HG03045 (cell line): Measurements from ENCODE around the gene MLLT1.

Experiments used
- ATAC-seq: cut with Tn5 transposase; IDR thresholded peaks from one replicate; pipeline ENCODE4 v1.9.1; 2021; ENCODE audit warnings: mild to moderate bottlenecking, moderate library complexity; ENCODE audit not compliant: unreplicated experiment

MLLT1 gene

DNA sequence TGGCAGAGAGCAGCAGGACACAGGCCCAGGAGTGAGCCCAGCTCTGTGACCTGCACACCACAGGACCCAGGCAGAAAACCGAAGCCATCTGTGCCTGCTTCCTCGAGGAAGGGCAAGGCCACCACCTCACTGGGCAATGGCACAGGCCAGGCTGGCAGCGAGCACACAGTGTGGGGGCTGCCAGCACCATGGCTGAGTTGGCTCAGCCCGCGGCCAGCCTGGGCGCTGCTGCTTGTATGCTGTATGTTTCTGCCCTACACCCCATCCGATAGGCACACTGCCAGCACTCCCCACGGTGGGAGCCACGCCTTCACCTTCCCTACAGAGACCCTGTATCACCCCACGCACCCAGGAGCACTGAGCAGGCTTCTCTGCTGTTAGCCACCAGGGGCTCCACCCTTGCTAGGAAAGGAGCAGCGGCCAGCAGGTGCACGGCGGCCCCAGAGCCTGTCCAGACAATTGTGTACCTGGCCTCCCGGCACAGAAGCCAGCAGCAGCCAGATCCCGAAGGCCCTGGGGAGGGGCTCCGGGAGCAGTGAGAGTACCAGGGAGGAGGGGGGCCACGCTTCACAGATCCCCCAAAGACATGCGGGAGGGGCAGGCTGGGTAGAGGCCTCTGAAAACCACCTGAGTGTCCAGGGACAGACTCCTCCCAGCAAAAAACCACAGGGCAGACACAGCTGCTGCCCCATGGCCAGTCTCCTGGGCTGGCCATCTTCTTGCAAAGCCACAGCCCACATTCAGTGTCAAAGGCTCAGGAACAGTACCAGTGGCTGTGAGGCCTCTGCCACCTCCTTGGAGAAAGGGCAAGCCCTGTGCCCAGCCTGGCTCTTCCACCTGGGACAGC lies 56.1 kb downstream of the MLLT1 start:
- ATAC-seq: no peak

- ATAC-seq: no peak
Measured at GRCh38 chr19:6222884-6223283, 56.9 kb downstream of the MLLT1 start.

DNA sequence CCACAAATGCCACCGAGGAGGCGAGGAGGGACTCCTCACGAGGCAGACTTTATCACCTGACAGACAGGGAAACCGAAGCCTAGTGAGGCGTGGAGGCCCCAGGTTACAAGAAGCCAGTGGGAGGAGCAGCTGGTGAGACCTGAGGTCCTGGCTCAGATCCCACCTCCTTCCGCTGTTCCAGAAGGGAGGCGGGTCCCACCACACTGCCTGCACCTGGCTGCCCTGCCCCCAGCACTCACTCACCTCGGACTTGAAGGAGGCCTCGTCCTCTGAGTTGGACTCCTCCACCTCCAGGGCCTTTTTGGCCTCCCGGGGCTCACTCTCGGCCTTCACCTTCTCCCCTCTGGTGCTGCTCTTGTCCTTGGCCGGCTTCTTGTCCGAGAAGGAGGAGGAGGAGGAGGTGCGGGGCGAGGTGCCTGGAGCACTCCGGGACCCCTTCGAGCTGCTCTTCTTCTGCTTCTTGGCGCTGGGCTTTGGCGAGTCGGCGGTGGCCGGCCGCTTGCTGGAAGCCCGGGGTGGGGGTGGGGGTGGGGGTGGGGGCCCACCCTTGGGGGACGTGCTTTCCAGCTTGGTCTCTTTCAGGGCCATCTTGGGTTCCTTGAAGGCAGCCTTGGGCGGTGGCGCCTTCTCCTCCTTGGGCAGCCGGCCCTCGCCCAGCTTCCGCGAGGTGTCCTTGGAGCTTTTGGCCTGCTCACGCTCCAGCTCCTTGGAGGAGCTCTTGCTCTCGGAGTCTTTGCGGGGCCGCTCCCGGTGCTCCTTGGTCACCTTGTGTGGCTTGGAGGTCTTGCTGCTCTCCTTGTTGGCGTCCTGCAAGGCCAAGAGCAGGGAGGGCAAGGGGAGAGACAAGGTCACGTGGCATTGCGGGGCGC lies 57.7 kb downstream of the MLLT1 start:
- ATAC-seq: no peak

- ATAC-seq: no peak
Measured at GRCh38 chr19:6221220-6221877, 58.4 kb downstream of the MLLT1 start.

DNA sequence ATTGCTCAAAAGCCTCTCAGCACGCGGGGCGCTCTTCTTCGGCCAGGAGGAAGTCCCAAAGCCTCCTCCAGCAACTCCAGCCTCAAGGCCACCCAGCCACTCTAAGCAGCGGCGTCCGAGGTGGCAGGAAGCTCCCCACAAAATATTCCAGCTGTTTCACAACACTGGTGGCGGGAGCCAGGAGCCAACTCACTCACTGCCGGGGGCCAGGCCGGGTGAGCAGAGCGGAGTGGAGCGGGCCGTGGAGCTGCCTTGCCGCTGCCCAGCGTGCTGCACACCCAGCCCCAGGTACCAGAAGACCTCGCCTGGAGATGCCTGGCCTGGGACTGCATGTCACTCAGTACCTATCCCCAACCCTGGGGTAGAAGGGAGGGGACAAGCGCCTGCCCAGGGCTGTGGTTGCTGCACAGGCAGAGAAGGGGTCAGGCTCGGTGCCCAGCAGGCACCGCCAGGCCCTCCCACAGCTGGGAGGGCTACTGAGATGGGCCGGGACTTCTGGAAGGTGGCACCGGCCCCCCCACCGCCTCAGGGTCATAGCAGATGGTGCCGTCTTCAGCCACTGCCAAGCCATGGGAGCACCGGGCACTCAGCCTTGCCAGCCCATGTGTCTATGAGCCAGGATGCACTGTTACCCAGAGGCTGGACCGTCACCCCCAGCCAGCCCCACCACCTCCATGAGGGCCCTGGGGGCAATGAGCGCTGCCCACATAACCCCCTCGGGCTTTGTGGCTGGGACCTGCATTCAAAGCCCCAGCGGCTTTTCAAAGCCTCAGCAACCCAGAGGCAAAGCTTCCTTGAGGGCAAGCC lies 59.2 kb downstream of the MLLT1 start:
- ATAC-seq: no peak

- ATAC-seq: no peak
Measured at GRCh38 chr19:6219586-6220290, 60.0 kb downstream of the MLLT1 start.

- ATAC-seq: no peak
Measured at GRCh38 chr19:6219147-6219525, 60.6 kb downstream of the MLLT1 start.

DNA sequence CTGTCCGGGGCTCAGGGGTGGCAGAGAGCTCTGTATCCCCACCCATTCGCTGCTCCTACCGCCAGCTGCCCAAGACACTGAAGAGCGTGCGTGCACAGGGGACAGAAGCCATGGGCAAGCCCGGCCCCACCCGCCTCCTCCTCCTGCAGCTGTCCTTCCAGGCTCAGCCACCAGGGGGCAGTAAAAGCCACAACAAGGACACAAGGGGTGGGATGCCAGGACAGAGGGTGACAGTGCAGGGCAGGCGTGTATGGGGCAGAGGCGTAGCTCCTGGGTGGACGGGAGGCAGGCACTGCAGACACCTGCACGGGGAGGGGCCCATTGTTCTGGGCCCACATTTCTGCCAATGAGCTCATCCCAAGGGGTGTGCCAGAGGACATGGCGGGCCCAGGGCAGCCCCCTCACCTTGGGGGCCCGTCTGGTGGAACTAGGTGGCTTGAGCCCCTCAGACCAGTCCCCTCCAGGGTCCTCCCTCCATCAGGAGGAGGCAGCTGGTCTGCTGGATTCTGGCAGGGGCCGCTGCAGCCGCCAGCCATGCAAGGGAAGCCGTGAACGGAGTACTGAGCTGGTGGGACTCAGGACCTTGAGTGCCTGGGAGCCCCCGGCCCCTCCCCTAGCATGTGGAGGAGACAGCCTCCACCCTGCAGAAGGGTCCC lies 61.2 kb downstream of the MLLT1 start:
- ATAC-seq: no peak

GRCh38 chr19:6217752-6218334 lies 61.9 kb downstream of the MLLT1 start:
- no peak for ATAC-seq

DNA sequence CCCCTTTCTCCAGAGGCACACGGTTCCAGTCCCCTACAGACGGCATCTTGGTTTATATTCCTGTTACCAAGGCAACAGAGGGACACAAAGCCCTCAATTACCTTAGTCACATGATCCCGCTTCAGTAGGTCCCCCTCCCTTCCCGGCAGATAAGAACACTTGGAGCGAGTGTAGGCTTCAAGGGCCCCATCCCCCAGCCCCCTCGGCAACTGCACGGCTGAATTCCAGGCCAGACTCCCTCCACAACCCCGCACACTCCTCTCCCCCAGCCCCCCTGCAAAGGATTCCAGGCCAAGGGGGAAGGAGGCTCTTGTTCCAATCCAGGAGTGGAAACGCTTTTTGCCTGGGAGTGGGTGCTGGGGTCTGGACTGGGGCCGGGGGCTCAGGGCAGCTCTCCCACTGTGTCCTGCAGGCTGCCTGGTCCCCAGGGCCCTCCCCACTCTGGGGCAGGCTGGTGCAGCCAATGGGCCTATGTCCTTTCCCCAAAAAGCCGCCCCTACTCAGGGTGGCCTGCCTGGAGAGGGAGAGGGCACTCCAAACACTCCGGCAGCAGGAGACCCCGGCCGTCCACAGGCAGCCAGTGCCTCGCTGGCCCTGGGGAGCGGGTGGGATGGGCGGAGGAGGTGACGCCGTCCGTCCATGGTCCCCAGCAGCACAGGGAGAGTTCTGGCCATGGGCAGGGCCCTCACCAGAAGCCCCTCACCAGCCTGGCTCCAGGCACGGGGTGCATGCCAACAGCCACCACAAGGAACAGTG lies 62.6 kb downstream of the MLLT1 start:
- no peak for ATAC-seq

- no peak for ATAC-seq
Measured at GRCh38 chr19:6216236-6216995, 63.4 kb downstream of the MLLT1 start.

DNA sequence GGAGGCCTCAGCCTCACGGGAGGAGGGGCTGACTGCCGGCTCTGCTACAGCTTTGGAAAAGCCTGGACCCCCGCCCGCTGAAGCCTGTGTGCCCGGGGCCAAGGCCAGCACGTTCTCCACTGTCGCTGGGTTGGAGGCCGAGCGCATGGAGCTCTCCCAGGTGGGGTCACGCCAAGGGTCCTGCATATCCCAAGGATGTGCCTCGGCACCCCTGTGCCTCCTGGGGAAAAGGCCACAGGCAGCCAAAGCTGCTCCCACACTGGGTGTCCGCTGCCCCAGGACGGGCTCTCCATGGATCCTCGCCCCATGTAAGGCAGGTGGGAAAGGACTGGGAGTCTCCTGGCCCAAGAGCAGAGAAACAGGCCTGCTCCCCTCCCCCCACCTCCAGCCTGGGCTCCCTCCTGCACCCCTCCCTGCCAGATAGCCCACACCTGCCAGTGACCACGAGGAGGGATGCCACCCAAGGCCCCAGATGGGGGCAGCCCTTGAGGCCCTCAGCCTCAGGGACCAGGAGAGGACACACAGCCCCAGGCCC lies 64.0 kb downstream of the MLLT1 start:
- ATAC-seq: no peak

DNA sequence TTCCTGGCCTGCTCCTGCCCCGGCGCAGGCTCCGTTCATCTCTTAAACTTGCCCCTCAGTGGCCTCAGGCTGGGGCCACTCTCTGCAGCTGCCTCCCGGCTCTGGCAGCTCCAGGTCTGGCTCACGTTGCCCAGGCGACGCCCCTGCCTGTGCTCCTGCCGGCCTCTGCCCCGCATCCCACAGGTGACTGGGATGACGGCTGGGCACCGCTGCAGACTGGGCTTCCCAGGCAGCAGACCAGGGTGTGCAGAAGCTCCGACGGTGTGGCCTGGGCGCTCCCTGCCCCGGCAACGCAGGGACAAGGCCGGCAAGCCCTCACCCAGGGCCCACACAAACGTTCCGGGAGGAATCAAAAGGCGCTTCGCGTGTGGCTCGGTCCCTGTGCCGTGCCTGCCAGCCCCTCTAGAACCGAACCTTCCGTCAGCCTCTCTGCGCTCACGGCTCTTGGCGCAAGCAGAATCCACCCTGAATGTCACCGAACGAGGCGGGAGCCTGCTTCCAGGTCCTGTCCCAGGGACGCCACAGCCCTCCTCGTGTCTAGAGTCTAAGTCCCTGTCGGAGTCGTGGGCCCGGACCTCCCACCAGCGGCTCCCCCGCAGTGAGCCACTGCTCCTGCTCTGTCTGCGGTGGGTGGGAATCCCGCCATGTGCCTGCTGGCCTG lies 64.8 kb downstream of the MLLT1 start:
- ATAC-seq: no peak

- no peak for ATAC-seq
Measured at GRCh38 chr19:6213696-6214641, 65.8 kb downstream of the MLLT1 start.

- no peak for ATAC-seq
Measured at GRCh38 chr19:6213266-6213595, 66.5 kb downstream of the MLLT1 start.
